SJSA1 (cell line): ENCODE data around the gene PTTG1IP. TPM values are rescaled to one million over a fixed set of nuclear protein-coding genes. Genes with fewer than 3 reads are reported as not detected.
"Not testable (repeated sequence)": the region's sequence is repeated elsewhere in the genome, so short reads cannot be mapped to it uniquely, and the experiment has no call there.

Experiments
- DNase-seq, 2 experiments: peaks; one replicate each; pipeline ENCODE4 v3.0.0-alpha.2; 2015 to 2020; ENCODE audit warnings: low spot score in 2 of 2, low read depth in 1 of 2
- H3K27ac ChIP-seq: fragments of 250-450 bp; sonication (Bioruptor Pico); 2 replicates; pipeline ENCODE4 v1.5.1; 2020; ENCODE audit warnings: mild to moderate bottlenecking, moderate library complexity
- H3K27me3 ChIP-seq: fragments of 250-450 bp; sonication (Bioruptor Pico); replicated peaks from 2 replicates; pipeline ENCODE4 v1.5.1; 2020; ENCODE audit warnings: mild to moderate bottlenecking, moderate library complexity
- H3K36me3 ChIP-seq: fragments of 250-450 bp; sonication (Bioruptor Pico); 2 replicates; pipeline ENCODE4 v1.5.1; 2020; ENCODE audit warnings: mild to moderate bottlenecking
- H3K4me1 ChIP-seq: fragments of 250-450 bp; sonication (Bioruptor Pico); replicated peaks from 2 replicates; pipeline ENCODE4 v1.6.1; 2021; ENCODE audit warnings: mild to moderate bottlenecking
- H3K4me3 ChIP-seq: fragments of 250-450 bp; sonication (Bioruptor Pico); 2 replicates; pipeline ENCODE4 v1.5.1; 2020; ENCODE audit warnings: mild to moderate bottlenecking
- H3K9me3 ChIP-seq: fragments of 250-450 bp; sonication (Bioruptor Pico); replicated peaks from 2 replicates; pipeline ENCODE4 v1.5.1; 2020; ENCODE audit warnings: mild to moderate bottlenecking
- total RNA-seq: library from RNA; depleted of rRNA; stranded (reverse); fragments of >200 nt; shearing (Covaris generic); gene quantifications from 2 replicates; pipeline ENCODE4 v1.2.3, GENCODE V29; 2014

PTTG1IP gene
- total RNA-seq, 1 experiment from 2014 or later, result 590 TPM

GRCh38 chr21:44887807-44888580, 14.5 kb upstream of the PTTG1IP start:
- Histone ChIP-seq H3K4me3 (no peak overlapping the region), H3K4me1 (peaks cover 37% of the 10 kb centered on the region), H3K36me3 (peaks cover 72% of the 10 kb centered on the region), H3K27ac (no peak overlapping the region), H3K9me3 (no peaks in the 10 kb centered on the region), H3K27me3 (no peaks in the 10 kb centered on the region)
- DNase-seq, result no peak

DNA sequence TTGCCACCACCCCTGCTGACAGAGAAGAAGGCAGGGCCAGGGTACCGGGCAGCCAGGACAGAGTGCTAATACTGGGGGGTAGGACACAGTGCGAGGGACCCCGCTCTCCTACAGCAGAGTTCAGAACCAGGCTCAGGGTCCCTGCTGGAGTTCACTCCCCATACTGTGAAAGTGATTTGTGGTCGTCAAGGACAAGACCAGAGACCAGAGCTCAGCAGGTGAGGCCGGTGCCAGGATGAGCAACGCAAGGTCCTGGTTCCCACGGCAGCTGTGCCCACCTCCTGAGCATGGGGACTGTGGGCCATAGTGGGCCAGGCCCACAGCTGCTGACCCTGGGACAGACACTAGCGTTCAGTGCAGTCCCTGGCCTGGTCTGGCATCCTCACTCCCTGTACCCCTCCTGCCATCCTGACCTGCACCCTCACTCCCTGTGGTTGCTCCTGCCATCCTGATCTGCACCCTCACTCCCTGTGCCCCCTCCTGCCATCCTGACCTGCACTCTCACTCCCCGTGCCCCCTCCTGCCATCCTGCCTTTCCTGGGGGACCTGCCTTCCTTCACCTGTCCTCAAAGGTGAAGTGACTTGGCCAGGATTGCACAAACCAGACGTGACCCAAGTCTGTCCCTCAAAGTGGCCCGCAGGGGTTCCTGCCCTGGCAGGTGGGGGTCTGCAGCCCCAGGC, 13.8 kb upstream of the PTTG1IP start:
- Histone ChIP-seq H3K27me3 (no peaks in the 10 kb centered on the region), H3K36me3 (peaks cover 69% of the 10 kb centered on the region), H3K4me1 (peaks cover 37% of the 10 kb centered on the region), H3K27ac (no peak overlapping the region), H3K4me3 (no peak overlapping the region), H3K9me3 (no peaks in the 10 kb centered on the region)
- DNase-seq, result no peak

GRCh38 chr21:44886113-44887075, 12.9 kb upstream of the PTTG1IP start:
- peaks cover 38% of the 10 kb centered on the region for H3K4me1 ChIP-seq
- DNase-seq, result no peak
- no peaks in the 10 kb centered on the region for H3K9me3 ChIP-seq
- no peak overlapping the region for H3K27ac ChIP-seq
- H3K27me3 ChIP-seq, result no peaks in the 10 kb centered on the region
- H3K36me3 ChIP-seq, result peaks cover 67% of the 10 kb centered on the region
- H3K4me3 ChIP-seq, result no peak overlapping the region

GRCh38 chr21:44885615-44886014, 12.1 kb upstream of the PTTG1IP start:
- H3K9me3 ChIP-seq, result no peaks in the 10 kb centered on the region
- no peak overlapping the region for H3K27ac ChIP-seq
- peaks cover 59% of the 10 kb centered on the region for H3K36me3 ChIP-seq
- DNase-seq, result no peak
- H3K27me3 ChIP-seq, result no peaks in the 10 kb centered on the region
- H3K4me1 ChIP-seq, result peaks cover 38% of the 10 kb centered on the region
- H3K4me3 ChIP-seq, result no peak overlapping the region

DNA sequence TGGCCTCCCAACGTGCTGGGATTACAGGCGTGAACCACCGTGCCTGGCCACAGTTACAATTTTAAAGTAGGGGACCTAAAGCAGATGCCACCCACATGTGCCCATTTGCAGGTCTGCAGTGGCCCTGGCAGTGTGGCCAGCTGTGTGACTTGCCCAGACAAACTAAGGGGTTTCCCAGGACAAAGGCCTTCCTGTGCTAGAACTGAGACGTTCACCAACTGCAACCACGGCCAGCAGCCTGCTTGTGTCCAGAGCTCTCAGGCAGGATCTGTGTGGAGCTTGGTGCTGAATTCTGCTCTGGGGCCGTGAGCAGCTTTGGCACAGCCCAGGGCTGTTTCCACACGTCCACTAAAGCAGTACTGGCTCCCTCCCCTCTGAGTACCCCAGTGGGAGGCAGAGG, 10.6 kb upstream of the PTTG1IP start:
- H3K4me1 ChIP-seq, result peaks cover 38% of the 10 kb centered on the region
- DNase-seq, result no peak
- no peaks in the 10 kb centered on the region for H3K9me3 ChIP-seq
- H3K4me3 ChIP-seq, result no peak overlapping the region
- H3K27me3 ChIP-seq, result no peaks in the 10 kb centered on the region
- H3K36me3 ChIP-seq, result peaks cover 44% of the 10 kb centered on the region
- no peak overlapping the region for H3K27ac ChIP-seq

DNA sequence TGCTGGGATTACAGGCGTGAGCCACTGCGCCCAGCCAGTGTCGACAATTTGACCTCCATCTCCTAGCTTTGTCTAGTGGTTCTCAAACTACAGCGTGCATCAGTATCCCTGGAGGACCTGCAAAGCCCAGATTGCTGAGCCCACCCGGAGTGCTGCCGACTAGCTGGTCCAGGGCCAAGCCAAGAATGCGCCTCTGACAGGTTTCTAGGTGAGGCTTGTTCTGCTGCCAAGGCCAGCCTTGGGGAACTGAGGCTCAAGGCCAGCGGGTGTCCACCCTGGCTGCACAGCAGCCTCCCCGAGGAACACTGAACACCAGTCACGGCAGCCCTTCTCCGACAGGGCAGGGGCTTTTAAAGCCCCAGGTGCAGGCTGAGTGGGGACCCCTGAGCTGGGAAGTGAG, 9.8 kb upstream of the PTTG1IP start:
- Histone ChIP-seq H3K36me3 (peaks cover 35% of the 10 kb centered on the region), H3K27me3 (no peaks in the 10 kb centered on the region), H3K27ac (no peak overlapping the region), H3K9me3 (no peaks in the 10 kb centered on the region), H3K4me1 (peaks cover 47% of the 10 kb centered on the region), H3K4me3 (no peak overlapping the region)
- no peak for DNase-seq

DNA sequence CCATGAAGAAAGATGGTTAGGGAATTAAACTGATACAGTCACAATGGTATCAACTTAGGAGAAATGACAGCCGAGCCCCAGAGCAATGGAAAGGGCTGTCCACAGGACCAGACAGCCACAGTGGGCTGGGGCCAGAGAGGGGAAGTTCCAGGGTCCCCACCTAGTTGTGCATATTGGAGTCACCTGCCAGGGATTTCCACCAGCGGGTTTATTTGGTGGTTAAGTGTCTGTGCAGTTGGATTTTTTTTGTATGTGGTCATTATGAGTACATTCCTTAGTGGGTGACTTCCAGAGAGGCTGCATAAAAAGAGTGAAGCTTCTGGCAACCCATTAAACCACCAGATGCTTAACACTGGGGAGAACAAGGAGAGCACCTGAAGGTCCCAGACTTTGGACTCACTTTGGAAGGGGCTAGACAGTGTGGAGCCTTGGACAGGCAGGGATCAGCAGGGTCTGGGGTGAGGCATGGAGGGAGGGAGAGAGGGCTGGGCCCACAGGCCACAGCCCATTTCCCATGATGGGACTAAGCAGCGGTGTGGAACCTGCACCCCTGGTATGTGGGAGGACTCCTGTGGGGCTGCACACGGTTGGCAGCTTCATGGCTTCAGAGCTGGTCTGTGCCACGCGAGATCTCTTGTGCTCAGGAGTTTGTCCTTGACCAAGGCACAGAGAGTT, 7.8 kb upstream of the PTTG1IP start:
- Histone ChIP-seq H3K27ac (peak overlapping the region; percentile 66), H3K27me3 (no peaks in the 10 kb centered on the region), H3K36me3 (peaks cover 16% of the 10 kb centered on the region), H3K9me3 (no peaks in the 10 kb centered on the region), H3K4me3 (no peak overlapping the region), H3K4me1 (peaks cover 49% of the 10 kb centered on the region)
- peak; percentile 70 to 84 for DNase-seq

DNA sequence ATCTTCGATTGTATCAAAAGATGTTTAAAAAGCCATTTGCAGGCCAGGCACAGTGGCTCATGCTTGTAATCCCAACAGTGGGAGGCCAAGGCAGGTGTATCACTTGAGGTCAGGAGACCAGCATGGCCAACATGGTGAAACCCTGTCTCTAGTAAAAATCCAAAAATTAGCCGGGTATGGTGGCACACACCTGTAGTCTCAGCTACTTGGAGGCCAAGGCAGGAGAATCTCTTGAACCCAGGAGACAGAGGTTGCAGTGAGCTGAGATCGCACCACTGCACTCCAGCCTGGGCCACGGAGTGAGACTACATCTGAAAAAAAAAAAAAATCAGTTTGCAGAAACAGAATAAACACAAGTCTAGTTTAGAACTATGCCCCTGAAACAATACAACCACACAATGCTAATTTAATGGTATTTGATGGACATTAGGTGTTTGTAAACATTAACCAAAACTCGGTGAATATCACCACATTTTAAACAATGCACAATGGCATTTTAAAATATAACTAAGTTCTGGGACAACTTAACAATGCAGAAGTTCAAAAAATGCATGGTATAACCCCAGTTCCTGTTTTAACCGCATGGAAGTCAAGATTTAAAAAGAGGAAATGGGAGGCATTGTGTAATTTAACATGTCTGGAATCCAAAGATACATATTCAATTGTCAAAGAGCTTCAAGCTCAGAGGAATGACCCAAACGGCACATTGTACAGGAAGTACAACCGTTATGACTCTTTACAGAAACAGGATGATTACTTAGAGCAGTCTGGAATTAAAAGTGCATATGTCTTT, 7.1 kb upstream of the PTTG1IP start:
- Histone ChIP-seq H3K9me3 (no peaks in the 10 kb centered on the region), H3K36me3 (peaks cover 9% of the 10 kb centered on the region), H3K4me1 (peaks cover 52% of the 10 kb centered on the region), H3K27me3 (no peaks in the 10 kb centered on the region), H3K4me3 (no peak overlapping the region), H3K27ac (peak overlapping the region; percentile 66)
- DNase-seq, result no peak

DNA sequence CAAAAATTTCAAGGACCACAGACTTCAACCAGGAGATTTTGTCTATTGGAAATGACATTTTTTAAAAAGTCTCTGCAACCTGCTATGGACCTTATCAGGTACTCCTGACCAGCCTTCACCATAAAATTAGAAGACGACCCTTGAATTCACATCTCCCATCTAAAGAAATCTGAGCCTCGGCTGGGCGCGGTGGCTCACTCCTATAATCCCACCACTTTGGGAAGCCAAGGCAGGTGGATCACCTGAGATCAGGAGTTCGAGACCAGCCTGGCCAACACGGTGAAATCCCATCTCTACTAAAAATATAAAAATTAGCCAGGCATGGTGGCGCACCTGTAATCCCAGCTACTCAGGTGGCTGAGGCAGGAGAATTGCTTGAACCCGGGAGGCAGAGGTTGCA, 5.7 kb upstream of the PTTG1IP start:
- not testable (repeated sequence) for H3K27me3 ChIP-seq, H3K4me3 ChIP-seq, DNase-seq, H3K36me3 ChIP-seq, H3K9me3 ChIP-seq
- H3K4me1 ChIP-seq, result peaks cover 66% of the 10 kb centered on the region
- peak overlapping the region; percentile 35; the same call in 1 of the 2 replicates for H3K27ac ChIP-seq

DNA sequence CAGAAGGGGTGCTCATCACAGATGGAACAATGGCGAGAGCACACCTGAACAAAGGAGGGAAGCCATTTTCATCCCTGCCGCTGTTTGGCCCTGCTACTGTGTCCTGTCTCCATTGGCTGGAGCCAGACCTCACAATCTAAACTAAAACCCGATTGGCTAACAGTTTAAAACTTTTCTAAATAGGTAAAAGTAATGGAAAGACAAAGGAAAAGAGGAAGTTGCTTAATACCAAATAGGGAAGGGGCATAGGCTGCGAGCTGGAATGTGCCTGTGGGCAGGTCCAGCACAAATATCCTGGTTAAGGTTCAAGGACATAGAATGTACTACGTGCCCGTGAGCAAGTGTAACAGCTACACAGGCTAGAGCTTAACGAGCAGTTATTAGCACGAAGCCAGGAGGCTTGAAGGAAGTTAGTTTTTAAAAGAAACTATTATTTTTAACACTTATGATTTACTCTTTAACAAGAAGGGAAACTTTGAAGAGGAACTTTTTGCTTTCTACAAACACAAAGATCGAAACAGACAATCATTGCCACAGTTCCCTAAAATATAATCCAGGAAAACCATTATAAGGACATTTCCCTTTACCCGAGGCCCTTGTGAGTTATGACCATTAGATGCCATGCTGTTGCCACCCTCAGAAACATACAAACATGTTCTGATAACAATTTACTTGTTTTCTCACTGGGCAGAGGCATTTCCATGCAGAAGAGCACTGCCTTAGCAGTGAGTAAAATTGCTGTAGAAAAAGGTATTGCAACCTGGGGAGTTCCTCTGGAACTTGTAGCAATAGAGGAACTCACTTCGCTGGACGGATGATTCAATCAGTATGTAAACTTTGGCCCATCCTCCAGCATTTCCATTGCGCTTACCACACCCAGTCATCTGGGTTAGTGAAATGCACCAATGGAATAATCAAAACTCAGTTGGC, 4.8 kb upstream of the PTTG1IP start:
- Histone ChIP-seq H3K36me3 (peaks cover 3% of the 10 kb centered on the region; the same call in 1 of the 2 replicates), H3K4me3 (no peak overlapping the region), H3K27ac (peak overlapping the region; percentile 35), H3K4me1 (peaks cover 70% of the 10 kb centered on the region), H3K9me3 (no peaks in the 10 kb centered on the region), H3K27me3 (no peaks in the 10 kb centered on the region)
- no peak for DNase-seq

GRCh38 chr21:44876849-44877575, 3.5 kb upstream of the PTTG1IP start:
- Histone ChIP-seq H3K36me3 (peaks cover 12% of the 10 kb centered on the region), H3K27me3 (no peaks in the 10 kb centered on the region), H3K9me3 (no peaks in the 10 kb centered on the region), H3K4me3 (no peak overlapping the region), H3K27ac (no peak overlapping the region), H3K4me1 (peaks cover 65% of the 10 kb centered on the region)
- DNase-seq, result no peak
